ENCODE data around the gene TRIM25.

The TRIM25 gene

GRCh38 chr17:56926270-56926669 lies 12.4 kb upstream of the TRIM25 start:
- no peak for DNase-seq

GRCh38 chr17:56925088-56925487 lies 11.2 kb upstream of the TRIM25 start:
- DNase-seq, result no peak

- no peak for DNase-seq
Measured at GRCh38 chr17:56919717-56920116, 5.9 kb upstream of the TRIM25 start.

- no peak for DNase-seq
Measured at GRCh38 chr17:56918916-56919315, 5.1 kb upstream of the TRIM25 start.

- DNase-seq, result no peak
Measured at GRCh38 chr17:56917559-56918296, 3.9 kb upstream of the TRIM25 start.

GRCh38 chr17:56914581-56915273 lies 878 bp upstream of the TRIM25 start:
- DNase-seq, result no peak

- DNase-seq, result no peak
Measured at GRCh38 chr17:56913353-56913866, 439 bp downstream of the TRIM25 start.

- DNase-seq, result no peak
Measured at GRCh38 chr17:56913000-56913311, 893 bp downstream of the TRIM25 start.

GRCh38 chr17:56912105-56912999 lies 1.5 kb downstream of the TRIM25 start:
- no peak for DNase-seq

GRCh38 chr17:56910509-56911235 lies 3.2 kb downstream of the TRIM25 start:
- no peak for DNase-seq

GRCh38 chr17:56909742-56910508 lies 3.9 kb downstream of the TRIM25 start:
- DNase-seq, result no peak

- no peak for DNase-seq
Measured at GRCh38 chr17:56908001-56908542, 5.8 kb downstream of the TRIM25 start.

- no peak for DNase-seq
Measured at GRCh38 chr17:56903560-56903959, 10.3 kb downstream of the TRIM25 start.

GRCh38 chr17:56902348-56902747 lies 11.5 kb downstream of the TRIM25 start:
- no peak for DNase-seq

GRCh38 chr17:56899403-56899802 lies 14.4 kb downstream of the TRIM25 start:
- no peak for DNase-seq

- DNase-seq, result no peak
Measured at GRCh38 chr17:56898874-56899273, 15.0 kb downstream of the TRIM25 start.

GRCh38 chr17:56897646-56898424 lies 16.0 kb downstream of the TRIM25 start:
- DNase-seq, result no peak

GRCh38 chr17:56896968-56897359 lies 16.9 kb downstream of the TRIM25 start:
- DNase-seq, result no peak

- DNase-seq, result no peak
Measured at GRCh38 chr17:56896217-56896967, 17.5 kb downstream of the TRIM25 start.

- DNase-seq, result no peak
Measured at GRCh38 chr17:56894859-56895455, 18.9 kb downstream of the TRIM25 start.

Measured in right hindlimb (tissue), 1 donor.